ENCODE measurements around the gene PIERCE2.
"Not testable (repeated sequence)": the region's sequence is repeated elsewhere in the genome, so short reads cannot be mapped to it uniquely, and the experiment has no call there.

The PIERCE2 gene, protein sequence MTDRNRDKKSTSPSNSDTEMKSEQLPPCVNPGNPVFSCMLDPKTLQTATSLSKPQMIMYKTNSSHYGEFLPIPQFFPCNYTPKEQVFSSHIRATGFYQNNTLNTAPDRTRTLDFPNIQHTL

DNA sequence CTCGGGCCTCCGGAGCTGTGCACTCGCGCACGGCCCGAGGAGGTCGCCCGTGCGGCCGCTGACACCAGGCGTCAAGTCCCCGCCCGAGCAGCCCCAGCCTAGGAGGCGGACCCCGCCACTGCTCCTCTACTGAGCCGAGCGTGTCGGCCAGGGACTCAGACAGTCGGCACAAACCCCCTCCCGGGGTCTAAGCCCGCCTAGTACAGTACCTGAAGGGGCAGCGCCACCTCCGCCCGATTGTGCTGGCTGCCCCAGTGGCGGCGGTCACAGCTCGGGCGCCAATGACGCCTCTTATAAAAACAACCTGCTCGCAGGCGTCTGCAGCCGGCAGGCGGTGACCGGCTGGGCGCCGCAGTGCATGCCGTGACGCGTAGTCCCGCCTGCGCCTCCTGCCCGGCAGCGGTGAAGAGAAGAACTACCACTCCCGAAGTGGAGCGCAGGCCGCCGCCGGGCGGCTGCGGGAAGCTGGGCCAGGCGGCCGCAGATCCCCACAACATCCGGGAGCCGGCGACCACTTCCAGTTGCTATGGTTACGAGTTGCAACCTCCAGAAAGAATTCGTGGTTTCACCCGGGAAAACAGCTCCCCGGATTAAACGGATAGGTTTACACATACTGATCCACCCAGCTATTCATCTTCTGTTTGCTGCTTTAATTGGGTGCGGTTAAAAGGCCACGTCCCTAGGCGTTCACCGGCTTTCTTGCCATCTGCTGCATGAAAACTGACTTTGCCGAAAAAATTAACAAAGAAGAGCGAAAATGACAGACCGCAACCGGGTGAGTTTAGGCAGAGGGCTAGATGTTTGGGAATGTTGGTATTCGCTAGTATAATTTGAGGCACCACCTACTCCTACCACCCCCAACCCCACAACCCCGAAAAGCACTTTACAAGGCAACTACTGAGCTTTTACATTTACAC lies at the start of gene PIERCE2, which contains the start of gene CCPG1:
TSS of gene PIERCE2 (plus strand) at position 484 of the 917 bp plus-strand sequence. CDS start at position 758, 274 bp downstream.
TSS of gene CCPG1 (minus strand) at position 348 of the 917 bp plus-strand sequence. CDS start 18,935 bp downstream, outside the sequence.
- peak; percentile 88 for DNase-seq

DNA sequence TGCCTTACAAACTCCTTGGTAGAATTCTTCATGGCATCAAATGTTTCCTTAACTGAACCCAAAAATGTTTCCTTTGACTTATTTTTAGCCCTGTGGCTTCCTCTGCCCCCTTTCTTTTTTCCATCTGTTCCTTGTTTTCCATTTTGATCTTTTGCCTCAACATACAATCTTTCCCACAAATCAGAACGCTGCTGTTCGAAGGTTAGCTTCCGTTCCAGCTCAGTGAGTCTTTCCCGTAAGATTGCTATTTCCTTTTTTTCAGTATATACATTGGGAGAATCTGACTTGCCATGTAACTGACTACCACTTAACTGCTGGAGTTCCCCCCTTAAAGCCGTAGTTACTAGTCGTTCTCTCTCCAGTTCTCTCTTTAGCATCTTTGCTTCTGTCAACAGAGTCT lies 48.0 kb upstream of the PIERCE2 start:
- no peak for DNase-seq

DNA sequence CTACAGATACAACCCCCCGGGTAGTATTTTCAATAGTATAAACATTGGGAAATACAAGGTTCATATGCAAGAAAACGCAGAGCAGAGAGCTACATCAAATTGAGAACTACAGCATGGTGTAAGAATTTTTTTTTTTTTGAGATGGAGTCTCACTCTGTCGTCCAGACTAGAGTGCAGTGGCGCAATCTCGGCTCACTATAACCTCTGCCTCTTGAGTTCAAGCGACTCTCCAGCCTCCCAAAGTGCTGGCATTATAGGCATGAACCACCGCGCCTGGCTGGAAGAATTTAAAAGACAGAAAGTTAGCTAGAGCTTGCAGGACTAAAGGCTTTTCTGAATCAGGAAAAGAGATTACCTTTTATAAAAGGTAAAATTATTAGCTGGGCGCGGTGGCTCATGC lies 47.2 kb upstream of the PIERCE2 start:
- DNase-seq = no peak

DNA sequence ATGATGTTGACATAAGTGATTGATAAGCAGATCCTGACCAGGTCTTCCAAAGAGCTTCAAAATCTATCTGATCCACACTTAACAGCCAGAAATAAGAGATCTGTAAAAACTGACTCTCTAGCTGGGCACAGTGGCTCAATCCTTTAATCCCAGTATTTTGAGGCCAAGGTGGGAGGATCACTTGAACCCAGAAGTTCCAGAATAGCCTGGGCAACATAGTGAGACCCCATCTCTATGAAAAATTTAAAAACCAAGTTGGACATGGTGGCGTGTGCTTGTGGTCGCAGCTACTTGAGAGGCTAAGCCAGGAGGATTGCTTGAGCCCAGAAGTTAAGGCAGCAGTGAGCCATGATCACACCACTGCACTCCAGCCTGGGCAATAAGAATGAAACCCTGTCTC lies 45.7 kb upstream of the PIERCE2 start:
- DNase-seq = no peak

DNA sequence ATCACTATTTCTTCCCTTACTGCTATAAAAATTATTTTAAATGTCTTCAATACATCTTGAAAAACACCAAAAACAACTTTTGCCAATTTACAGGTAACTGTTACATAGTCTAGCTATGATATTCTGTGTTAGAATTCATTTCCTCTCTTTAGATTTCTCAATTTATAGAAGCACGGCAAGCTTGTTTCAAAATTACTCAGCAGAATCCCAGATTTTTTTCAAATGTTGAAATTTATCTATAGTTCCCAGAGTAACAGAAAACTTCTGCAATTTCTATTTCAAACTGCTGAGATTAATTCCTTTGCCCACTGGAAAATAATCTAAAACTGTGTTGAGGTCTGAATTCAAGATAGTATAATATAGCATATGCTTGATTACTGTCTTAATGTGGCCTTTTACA lies 41.3 kb upstream of the PIERCE2 start:
- no peak for DNase-seq

DNA sequence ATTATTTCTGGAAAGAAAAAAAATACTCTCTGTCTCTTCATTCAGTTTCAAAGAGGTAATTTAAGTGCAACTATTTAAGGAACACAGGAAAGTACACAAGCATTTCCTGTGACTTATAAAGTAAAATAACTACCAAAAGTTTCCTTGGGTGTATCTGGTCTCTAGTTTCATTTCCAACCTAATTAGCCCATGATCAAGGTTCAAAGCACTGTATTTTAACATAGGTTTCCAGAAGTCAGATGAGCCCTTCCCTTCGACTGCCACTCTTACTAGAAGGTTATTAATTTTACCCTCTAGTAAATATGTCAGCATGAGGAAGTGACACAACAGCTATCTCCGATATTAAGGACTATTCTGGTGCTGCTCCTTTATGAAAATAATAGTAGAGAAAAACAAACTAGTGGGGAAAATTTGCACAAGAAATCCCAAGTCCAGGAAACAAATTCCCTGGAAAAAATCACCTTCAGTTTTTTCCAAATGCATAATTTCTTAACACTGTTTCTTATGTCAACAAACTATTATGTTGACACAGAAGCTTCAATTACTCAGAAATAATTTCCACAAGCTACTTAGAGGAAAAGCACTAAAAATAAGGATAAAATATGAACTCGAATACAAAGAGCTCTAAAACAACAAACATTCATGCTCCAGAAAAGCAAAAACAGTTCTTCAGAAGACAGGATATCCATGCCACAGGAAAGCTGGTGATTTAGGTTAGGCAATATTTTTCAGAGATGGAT lies 35.4 kb upstream of the PIERCE2 start:
- no peak for DNase-seq

DNA sequence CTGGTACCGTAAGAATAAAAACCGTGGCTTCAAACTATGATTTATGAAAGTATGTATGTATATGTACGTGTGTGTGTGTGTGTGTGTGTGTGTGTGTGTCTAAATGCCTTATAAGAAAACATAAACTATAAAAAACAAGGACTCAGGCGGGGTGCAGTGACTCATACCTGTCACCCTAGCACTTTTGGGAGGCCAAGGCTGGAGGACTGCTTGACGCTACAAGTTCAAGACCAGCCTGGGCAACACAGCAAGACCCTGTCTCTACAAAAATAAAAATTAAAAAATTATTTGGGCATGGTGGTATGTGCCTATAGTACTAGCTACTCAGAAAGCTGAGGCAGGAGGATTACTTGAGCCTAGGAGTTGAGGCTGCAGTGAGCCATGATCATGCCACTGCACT lies 29.2 kb upstream of the PIERCE2 start:
- DNase-seq = no peak

DNA sequence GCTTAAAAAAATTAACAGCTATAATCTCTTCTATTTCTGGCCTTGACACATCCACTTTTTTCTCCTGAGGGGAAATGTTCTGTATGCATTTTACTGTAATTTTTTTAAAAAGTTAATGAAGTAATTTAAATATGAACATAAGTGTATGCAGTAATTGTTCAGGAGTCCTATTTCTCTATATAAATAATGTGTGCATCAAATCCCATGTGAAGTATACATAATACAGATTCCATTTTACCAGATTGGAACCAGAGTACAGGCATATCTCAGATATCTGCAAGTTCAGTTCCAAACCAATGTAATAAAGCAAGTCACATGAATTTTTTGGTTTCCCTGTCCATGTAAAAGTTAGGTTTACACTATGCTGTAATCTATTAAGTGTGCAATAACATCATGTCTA lies 26.7 kb upstream of the PIERCE2 start:
- no peak for DNase-seq

DNA sequence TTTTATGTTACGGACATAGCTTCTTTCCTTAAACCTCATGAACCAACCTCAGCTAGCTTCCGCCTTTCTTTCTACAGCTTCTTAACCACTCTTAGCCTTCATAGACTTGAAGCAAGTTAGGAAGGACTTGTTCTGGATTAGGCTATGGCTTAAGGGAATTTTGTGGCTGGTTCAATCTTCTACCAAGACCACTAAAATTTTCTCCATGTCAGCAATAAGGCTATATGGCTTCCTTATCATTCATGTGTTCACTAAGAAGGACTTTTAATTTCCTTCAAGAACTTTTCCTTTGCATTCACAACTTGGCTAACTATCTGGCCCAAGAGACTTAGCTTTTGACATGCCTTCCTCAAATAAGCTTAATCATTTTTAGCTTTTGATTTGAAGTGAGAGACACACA lies 24.6 kb upstream of the PIERCE2 start:
- DNase-seq = no peak

DNA sequence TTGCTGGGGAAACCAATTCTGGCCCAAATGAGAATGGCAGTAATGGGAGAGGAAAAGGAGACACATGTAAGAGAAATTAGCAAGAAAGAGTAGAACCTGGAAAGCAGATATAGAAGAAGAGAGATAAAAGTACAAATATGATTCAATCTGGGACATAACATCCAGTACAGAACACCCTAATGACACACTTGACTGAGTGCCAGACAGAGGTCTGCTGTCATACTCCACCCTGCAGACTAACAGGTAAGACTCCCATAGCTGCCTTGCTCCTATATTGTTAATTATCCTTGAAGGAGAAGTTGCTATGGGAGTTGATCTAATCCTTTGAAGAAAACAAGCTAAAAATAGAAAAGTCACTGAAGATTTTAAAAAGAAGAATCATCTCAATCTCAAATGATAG lies 21.3 kb upstream of the PIERCE2 start:
- DNase-seq = no peak

DNA sequence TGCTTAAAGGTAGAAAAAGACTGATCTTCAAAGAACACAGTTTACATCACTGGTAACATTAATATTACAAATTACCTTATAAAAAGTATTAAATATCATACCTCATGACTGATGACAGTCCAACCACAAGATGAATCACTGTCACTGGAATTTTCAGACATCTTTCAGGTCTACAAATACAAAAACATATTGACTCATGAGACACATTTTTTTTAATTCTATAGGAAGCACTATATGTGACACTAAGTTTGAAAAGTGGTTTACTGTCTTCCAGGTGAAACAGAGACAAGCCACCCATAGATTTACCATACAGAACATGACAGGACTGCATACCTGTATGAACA lies 19.1 kb upstream of the PIERCE2 start:
- DNase-seq = no peak

DNA sequence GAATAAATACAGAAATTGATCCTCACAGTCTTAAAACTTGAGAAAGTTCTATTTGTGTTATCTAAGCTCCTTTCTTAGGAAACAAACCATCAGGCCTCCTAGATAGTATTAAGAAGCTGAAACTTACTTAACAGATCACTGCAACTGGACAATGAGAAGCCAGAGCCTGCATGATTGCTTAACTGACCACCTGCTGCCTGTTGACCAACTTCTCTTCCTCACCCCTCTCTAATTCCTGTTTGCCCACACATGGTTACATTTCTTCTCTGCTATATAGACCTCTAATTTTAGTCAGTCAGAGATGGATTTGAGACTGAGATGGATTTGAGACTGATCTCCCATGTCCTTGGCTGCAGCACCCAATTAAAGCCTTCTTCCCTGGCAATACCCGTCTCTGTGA lies 13.6 kb upstream of the PIERCE2 start:
- DNase-seq = no peak

DNA sequence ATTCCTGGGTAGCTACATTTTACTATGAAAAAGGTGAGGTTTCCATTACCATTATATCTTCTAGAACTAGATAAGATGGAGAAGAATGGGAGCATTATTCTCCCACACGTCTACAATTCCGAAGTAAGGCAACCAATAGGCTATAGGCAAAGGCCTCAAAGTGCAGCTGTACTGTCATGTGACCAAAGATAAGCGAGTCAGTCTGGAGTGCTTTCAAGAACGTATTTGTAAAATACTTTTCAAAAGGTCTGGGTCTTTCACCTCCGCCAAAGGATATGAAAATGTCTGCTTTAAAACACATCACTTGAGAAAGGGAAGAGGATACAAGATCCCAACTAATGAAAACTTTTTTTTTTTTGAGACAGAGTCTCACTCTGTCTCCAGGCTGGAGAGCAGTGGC lies 10.1 kb upstream of the PIERCE2 start:
- no peak for DNase-seq

DNA sequence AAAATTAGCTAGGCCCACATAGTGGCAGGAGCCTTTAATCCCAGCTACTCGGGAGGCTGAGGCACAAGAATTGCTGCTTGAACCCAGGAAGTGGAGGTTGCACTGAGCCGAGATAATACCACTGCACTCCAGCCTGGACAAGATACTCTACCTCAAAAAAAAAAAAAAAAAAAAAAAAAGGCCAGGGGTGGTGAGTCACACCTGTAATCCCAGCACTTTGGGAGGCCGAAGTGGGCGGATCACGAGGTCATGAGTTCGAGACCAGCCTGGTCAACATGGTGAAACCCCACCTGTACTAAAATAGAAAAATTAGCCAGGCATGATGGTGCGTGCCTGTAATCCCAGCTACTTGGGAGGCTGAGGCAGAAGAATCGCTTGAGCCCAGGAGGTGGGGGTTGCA lies 8.2 kb upstream of the PIERCE2 start:
- DNase-seq = not testable (repeated sequence)

DNA sequence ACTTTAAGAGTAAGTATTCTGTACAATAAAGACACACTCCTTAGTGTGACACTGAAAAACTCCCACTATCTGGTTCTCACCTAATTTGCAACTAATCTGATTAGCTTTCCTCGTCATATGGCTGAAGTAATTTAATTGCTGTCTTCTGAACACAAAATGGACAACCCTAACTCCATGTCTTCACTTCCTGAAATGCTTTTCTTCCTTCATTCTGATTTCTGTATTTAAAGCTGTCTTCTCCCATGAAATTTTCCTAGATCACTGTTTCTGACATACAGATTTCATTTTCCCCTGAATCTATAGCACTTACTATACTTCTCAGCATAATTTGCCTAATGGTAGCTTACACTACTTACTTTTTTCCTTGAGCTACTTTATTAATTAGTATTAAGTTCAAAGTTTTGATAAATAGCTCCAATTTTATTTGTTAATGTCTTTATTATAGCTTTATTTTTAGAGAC lies 6.5 kb upstream of the PIERCE2 start:
- no peak for DNase-seq

DNA sequence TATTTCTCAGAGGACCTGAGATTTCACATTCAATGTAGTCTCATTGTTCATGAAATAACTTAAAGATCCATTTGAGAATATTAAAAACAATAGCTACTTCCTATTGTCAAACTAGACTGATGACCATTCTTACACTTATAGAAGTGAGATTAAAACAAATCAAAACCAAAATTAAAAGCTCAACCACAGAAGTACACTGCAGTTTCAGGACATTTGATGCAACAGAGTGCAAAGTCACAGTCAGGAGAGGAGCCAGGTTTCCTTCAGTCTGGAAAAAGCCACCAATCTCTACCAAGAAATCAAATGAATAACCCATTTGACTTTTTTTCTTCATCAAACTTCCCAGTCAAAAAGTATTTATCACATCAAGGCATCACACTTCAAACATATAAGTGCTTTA lies 5.6 kb upstream of the PIERCE2 start:
- no peak for DNase-seq

DNA sequence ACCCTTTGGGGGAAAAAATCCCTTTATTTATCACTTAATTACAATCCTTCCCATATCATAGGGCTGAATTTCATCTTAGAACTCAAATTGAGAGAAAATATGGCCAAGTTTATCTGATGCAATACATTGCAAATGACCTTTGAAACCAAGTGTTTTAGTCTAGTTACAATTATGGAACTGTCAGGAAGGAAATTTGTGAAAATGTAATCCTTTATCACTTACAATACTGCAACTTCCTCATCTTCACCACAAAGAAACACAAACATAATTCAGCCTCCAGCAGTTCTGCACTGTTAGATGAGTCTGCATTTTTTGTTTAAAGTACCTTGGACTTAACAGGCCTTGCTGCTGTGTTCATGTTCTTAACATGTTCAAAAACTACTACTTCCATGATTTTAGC lies 4.8 kb upstream of the PIERCE2 start:
- no peak for DNase-seq

DNA sequence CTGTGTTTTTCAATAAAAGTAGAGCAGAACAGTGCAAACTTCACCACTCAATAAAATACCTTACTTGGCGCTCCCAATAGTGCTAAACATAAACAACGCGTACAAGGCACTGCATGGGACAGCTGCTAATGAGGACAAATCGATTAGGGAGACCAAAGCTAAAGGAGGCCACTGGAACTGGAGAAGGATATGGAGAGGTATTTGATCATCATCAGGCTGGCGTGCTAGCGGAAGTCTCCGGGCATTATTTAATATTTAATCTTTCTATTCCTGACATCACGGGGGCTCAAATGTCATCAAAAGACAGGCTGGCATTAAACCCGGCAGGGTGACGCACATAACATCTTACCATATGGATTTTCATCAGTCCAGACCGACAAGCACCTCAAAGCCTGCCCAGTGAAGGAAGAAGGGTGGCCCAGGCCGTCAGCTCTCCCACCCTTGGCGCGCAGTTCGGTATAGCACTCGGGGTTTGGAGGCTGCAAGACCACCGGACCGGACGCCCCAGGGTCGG lies 740 bp upstream of the PIERCE2 start:
- no peak for DNase-seq

DNA sequence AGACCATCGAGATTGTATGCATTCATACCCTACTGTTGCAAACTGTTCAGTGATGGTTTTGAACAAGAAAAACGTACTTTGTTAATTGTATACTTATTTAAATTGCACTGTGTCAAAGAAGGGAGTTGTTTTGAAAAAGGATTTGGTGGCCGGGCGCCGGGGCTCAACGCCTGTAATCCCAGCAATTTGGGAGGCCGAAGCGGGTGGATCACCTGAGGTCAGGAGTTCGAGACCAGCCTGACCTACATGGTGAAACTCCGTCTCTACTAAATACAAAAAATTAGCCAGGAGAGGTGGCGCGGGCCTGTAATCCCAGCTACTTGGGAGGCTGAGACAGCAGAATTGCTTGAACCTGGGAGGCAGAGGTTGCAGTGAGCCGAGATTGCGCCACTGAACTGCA lies 681 bp downstream of the PIERCE2 start:
- DNase-seq = not testable (repeated sequence)

DNA sequence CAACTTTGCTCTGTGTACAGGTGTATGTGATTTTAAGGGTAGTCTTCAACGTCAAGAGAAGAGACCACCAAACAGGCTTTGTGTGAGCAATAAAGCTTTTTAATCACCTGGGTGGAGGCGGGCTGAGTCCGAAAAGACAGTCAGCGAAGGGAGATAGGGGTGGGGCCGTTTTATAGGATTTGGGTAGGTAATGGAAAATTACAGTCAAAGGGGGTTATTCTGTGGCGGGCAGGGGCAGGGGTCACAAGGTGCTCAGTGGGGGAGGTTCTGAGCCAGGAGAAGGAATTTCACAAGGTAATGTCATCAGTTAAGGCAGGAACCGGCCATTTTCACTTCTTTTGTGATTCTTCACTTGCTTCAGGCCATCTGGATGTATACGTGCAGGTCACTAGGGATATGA lies 9.4 kb downstream of the PIERCE2 start:
- DNase-seq = not testable (repeated sequence)

DNA sequence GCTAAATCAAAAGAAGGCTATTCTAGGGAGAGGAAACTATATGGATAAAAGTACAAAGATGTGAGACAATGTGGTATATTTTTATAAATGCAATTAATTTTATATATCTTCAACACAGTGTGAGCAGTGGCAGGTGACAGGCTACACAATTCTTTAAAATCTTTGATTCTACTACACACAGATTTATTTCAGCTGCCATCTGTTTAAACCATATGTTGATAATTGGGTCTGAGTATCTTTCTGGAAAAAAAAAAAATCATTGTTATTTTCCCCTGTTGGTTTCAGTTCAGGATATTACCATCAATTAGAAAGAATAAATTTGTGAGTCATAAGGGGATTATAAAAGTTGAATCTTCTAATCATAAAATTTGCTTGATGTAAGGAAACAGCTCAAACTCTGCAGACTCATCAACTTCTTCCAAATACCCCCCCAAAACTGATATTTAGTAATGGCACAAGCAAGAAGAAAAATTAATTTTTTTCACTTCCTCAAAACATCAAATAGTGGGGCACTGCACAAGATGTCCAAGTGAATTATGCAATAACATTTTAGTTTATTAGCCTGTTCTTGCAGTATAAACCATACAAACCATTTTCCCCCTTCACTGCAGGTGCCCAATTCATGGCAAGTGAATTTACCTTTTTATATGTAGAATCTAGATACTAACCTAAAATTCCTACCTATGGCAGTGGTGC lies 12.0 kb downstream of the PIERCE2 start:
- no peak for DNase-seq

DNA sequence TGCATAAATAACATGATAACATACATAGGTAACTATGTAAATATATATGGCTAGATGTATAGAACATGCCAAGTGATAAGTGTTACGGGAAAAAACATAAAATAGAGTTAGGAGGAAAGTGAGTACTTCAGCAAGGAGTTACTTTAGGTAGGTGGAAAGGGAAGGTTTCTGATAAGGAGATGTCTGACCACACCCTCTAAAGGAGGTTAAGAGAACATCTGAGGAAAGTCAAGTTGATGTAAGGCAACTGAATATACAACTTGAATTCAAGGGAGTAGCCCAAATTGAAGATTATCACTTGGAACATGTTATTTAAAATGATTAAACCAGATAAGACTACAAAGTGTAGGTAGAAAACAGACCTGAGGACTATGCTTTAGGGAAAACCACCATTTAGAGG lies 13.8 kb downstream of the PIERCE2 start:
- no peak for DNase-seq
